HG03354 (cell line): ENCODE measurements around the gene EXOC6B.

Source experiments
- ATAC-seq: cut with Tn5 transposase; IDR thresholded peaks from one replicate; pipeline ENCODE4 v1.9.1; 2021; ENCODE audit warnings: mild to moderate bottlenecking; ENCODE audit not compliant: unreplicated experiment, poor library complexity, severe bottlenecking

The EXOC6B gene

DNA sequence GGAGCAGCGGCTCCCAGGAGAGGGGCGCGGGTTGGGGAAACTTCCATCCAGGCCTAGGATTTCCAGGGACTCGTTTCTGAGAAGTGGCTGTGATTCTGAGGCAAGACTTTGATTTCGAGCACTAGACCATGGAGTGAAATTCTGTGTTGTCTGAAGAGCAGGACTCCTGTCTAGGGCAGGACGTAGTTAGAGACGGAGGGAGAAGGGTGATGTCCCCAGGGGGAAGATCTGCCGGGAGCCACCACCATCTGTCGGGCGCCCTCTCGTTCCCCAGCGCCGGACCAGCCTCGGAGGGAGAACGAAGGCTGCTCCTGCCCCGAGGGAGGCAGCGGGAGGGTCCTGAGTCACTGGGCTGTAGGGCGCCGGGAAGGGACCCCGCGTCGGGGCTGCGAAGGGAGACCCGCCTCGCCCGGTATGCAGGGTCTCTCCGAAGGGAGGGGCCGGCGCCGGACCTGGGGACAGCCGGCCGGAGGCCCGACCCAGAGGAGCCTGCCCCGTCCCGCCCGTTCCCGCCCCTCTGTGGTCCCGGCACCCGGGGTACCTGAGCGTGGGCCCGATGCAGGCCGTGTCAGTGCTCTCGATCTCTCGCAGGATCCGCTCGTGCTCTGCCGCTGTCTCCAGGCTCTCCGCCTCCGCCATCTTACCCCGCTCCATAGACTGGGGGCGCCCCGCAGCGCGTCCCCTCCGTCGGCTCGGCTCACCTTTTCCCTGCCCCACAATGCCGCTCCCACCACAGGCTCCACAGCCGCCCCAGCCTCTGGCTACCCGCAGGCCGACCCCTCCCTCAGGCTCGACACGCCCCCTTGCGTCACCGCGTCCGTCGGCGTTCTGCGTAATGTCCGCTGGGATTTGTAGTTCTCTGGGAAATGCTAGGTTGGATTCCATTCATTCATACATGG is at the start of gene EXOC6B:
Gene EXOC6B (minus strand): TSS at position 777 of the 899 bp plus-strand sequence.
- ATAC-seq = peak; percentile 91

DNA sequence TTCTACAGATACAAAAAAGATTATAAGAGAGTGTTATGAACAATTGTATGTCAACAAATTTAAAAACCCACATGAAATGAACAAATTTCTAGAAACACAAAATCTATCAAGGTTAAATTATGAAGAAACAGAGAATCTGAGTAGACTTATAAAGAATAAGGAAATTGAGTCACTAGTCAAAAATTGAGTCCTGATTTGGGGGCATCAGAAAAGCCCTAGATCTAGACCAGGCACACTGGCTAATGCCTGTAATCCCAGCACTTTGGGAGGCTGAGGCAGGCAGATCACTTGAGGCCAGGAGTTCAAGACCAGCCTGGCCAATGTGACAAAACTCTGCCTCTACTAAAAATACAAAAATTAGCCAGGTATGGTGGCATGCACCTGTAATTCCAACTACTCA is 46.0 kb upstream of the EXOC6B start:
- ATAC-seq = no peak

DNA sequence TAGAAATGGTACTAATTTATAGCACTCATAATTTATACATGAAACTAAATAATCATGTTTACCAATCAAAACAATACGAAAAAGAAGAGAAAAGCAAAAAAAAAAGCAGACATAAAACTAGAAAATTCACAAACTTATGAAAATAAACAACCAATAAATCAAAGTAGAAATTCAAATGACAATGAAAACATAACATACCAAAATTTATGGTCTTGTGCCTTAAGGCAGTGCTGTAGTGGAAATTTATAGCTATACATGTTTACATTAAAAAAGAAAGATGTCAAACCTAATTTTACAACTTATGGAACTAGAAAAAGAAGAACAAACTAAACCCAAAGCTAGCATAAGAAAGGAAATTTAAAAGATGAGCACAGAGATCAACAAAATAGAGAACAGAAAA is 45.2 kb upstream of the EXOC6B start:
- no peak for ATAC-seq

DNA sequence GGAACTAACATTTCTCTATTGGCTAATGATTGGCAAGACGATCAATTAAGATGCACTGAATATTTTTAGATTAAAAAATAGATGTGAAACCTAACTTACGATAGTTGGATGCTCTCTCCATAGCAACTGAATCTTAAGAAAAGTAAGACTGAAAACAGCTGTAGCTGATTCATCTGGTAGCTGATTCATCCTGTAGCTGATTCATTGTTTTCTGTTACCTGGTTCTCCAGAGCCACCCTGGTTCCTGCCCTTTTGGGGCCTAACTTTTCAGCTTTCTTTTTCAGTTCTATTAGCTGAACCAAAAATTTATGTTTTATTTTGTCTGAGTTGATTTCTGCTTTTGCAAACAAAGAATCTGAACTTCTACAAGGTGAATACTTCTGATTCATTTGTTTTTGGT is 38.7 kb upstream of the EXOC6B start:
- ATAC-seq = peak; percentile 71

DNA sequence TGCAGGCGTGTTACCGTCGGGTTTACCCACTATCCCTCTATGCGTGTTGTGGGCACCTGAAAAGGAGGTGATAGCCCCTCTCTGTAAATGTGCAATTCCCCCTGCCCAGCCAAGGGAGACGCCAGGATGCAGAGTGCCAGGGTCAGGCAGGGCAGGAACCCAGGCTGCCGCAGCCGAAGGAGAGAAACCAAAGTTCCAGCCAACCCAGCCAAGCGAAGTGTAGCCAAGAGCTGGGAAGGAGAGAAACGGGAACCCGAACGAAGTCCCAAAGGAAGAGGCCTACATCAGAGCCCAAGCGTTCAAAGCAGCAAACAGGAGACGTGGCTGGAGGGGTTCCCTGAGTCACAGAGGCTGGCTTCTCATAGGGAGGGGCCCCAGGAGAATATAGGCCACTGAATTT is 37.2 kb upstream of the EXOC6B start:
- no peak for ATAC-seq

DNA sequence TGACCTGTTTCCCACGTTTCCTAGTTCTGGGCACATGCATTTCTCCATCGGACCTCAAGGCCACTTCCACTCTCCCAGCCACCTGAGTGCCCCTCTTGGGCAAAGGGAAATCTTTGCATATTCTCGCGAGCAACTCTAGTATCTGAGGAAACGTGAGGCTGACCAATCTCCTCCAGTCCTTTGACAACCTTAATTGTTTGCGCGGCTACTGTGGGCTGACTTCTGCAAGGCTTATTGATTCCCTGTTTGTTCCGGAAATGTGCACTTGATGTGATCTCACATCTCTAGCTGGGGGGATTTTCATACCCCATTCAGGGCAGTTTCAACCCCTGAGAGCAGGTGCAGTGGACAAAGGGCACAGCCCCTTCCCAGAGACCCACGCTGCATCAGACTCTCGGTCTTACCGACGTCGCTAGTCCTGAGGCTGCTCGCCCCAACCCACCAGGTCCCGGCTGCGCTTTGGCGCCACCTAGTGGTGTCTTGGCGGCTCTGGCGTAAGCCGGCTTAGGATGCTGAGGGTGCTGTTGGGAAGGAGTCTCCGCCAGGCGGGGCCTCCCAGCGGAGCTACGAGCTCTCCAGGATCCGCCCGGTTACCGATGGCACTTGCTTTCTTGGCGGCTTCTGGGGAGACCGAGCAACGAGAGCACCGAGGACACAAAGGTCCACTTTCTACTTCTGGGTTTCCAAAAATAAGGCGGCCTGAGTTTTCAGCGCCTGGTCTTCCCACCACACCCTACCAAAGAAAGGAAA is 36.6 kb upstream of the EXOC6B start:
- peak; percentile 92 for ATAC-seq

DNA sequence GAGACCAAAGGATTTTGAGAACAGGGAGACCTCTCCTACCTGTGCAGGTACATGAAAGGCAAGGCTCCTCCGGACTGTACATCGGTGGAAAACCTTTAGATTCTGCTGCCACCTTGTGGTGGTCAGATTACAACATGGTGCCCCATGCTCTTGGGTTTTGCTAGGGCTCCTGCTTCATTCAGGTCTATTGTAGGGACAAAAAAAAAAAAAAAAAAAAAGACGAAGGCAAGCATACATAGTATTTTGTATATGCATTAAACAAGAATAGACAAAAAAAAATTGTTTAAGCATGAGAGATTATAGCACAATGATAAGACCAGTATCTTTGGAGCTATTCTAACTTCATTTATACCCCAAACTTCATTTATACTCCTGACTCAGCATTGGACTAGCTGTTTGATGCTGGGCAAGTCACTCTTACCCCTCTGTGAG is 34.0 kb upstream of the EXOC6B start:
- peak; percentile 51 for ATAC-seq

DNA sequence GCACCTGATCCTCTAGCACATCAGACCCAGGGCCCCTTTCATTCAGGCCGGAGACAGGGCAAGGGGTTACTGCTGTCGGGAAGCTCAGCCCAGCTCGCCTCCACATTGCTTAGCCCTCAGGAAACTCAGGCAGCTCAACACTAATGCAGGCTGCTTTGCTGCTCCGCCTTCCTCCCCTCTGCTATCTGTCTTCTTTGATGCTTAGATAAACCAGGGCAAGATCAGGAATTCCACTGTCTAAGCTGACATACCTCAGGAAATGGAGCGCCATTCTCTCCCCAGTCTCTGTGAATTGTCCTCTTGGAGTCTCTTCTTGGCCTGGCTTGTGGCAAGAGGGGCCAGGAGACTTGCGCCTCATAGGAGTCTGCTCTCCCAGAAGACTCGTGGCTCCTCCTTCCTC is 25.5 kb upstream of the EXOC6B start:
- ATAC-seq = no peak

DNA sequence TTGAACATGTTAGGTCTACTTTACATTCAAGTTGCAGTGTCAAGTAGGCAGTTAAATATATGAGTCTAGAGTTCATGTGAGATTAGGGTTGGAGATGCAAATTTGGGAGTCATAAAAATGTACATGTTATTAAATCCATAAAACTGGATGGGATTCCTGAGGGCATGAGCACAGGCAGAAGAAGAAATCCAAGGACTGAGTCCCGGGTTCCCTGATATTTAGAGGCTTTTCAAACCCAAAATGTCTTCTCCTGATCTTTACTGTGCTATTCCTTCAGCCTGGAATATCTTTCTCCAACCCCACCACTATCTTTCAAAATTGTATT is 23.3 kb upstream of the EXOC6B start:
- no peak for ATAC-seq

DNA sequence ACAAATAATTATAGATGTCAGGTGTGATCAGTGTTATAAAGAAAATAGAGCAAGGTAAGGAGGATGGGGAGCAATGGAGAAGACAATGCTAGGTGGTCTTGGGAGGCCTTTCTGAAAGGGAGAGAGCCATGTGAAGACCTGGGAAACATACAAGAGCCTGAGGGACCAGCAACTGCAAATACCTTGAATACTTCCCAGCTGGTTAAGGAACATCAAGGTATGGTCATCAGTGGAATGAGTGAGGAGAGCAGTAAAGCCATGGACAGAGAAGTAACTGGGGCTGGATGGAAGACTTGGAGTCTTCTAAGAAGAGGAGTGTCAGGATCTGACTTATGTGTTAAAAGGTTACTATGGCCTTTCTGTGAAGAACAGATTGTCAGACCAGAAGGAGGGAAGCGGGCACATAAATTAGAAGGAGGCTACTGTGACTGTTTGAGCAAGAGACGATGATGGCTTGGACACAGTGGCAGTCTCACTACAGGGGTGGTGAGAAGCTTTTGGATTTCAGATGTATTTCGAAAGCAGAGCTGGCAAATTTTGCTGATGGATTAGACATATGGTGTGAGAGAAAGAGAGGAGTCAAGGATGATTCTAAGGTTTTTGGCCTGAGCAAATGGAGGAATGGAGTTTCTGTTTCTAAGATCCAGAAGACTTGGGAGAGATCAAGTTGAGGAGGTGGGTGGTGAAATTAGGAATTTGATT is 22.8 kb upstream of the EXOC6B start:
- no peak for ATAC-seq

DNA sequence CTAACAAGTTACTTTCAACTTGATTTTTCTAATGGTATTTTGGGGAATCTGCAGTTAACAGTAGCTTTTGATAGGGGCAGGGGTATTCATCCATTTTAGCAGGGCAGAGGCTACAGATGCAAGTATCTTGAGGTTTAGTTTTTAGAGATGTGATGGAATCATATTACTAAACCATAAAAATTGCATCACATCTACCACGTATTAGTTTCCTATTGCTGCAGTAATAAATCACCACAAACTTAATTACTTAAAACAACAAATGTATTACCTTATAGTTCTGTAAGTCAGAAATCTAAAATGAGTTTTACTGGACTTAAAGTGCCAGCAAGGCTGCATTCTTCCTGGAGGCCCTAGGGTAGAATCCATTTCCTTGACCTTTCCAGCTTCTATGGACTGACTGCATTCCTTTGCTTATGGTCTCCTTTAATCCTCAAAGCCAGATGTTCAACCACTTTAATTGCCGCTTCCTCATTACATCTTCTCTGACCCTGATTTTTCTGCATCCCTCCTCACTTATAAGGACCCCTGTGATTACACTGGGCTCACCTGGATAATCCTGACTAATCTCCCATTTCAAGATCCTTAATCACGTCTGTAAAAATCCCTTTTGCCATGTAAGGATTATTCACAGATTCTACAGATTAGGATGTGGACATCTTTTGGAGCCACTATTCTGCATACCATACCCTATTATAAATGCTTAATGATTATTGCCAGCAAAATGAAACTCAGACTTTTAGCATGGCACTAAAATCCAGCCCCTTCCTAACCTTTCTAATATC is 21.9 kb upstream of the EXOC6B start:
- ATAC-seq = no peak

DNA sequence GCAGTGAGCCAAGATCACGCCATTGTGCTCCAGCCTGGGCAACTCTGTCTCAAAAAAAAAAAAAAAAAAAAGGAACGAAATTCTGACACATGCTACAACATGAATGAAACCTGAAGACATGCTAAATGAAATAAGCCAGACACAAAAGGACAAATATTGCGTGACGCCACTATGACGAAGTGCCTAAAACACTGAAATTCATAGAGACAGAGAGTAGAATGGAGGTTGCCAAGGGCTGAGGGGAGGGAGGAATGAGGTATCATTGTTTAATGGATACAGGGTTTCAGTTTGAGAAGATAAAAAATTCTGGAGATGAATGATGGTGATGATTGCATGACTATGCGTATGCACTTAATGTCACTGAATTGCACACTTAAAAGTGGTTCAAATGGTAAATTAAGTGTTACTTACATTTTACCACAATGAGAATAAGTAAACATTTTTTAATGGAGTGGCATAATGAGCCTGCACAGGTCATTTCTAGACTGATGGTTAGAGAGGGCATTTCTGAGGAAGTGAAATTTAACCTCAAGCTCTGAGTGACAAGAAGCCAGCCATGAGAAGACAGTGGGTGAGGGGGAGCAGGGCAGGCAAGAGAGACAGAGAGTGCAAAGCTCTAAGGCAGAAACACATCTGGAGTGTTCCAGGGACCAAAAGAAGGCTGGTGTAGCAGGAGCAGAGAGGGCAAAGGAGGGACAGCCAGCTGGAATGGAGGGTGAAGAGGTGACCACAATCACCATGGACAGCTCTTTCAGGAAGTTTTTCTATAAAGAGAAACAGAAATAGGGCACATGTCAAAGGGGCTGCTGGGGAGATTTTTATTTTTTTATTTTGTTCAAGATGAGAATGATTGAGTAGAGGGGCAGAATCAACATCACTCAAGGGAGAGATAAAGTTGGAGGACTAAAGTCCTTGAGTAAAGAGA is 20.6 kb upstream of the EXOC6B start:
- ATAC-seq = peak; percentile 93

DNA sequence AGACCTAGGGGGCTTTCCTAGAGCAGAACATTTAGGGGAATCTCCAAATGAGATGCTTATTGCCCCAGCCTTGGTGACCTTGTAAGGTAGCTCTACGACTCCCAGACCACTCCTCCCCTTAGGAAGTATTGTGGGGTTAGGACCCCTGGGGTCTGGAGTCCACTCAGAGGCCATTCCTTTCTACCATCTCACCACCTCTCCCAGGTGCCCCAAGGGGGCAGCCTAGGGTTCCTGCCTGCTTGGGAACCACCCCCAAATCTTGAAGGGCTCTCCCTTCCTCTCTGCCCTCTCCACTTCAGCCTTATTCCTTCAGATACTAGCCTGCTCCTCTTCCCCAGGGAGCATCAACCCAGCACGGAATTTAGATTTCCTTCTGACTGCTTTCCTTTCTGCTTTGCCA is 17.5 kb upstream of the EXOC6B start:
- no peak for ATAC-seq

DNA sequence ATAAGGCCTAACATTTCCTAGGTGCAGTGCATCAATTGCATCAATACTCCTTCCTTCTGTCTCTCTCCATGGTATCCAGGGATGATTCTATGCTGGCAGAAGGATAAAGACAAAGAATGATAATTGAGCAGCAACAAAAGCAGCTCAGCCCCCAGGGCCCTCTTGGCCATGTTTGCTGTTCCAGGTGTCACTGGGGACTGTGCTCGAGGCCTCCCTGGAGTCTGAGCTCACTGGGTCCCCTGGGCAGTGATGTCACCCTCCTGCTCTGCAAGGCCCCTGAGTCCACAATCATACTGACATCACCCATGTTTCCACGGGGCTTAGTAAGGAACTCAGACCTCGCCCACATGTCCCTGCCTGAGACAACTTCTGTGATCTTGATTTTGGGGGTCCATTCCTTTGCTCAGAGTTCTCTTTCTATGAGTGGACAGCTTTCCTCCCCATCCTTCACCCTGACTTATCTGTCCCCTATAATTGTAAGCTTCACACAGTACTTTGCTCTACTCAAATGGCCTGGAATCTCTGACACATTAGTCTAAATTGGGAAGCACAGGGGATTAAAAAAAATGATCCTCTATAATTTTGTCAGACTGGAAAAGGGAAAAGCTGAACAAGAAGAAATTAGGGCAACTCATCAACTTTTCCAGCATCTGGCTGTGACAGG is 15.8 kb upstream of the EXOC6B start:
- no peak for ATAC-seq

DNA sequence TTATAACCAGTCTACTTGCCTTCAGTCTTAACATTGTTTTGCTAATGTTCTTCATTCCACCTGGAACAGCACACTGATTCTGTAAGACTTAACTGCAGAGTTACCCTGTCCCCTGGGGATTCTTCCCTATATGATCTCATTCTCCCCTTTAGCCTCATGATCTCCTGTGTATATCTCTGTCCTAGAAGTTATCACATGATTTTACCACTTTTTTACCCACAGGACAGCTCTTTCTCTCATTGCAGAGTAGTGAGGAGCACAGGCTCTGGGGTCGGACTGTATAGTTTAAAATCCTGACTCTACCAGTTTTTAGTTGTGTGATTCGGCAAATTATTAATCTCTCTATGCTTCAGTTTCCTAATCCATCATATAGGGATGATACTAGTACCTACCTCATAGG is 14.2 kb upstream of the EXOC6B start:
- ATAC-seq = no peak

DNA sequence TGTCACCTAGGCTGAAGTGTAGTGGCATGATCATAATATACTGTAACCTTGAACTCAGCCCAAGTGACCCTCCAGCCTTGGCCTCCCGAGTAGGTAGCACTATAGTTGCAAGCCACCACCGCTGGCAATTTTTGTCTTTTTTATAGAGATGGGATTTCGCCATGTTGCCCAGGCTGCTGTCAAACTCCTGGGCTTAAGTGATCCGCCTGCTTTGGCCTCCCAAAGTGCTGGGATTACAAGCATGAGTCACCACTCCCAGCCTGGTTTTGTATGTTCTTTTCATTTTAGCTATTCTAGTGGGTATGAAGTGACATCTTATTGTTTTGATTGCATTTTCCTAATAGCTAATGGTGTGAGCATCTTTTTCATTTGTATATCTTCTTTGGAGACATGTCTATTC is 11.3 kb upstream of the EXOC6B start:
- ATAC-seq = no peak

DNA sequence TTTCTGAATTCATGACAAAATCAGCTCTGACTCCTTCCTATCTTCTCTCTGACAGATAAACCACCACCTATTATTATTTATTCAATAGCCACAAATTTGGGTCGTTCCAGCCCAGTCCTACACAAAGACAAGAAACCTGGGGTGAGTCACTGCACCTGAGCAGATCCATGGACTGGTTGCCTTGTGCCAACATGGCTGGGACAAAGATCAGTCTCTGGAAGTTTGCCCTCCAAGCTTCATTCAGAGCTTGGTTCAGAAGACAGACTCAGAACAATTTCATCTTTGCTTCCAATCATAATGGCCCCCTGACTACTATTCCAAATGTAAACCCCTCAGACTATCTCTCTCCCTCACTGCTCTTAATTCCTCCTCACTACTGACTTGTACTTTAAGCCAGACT is 9.6 kb upstream of the EXOC6B start:
- no peak for ATAC-seq

DNA sequence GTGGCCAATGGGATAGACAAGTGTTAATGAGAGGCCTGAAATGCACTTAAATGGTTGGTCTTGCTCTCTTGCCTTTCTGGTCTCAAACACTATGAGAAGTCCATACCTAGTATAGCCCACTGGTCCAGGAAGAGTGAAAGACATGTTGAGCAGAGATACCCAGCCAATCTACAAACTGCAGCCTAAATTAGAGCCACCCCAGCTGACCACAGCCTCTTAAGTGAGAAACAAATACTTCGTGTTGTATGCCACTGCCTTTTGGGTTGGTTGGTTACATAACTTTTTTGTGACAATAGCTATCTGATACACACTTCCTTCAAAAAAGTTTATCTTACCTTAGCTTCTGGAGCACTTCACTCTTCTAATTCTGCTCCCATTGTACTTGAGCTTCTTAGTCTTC is 8.8 kb upstream of the EXOC6B start:
- no peak for ATAC-seq
